Esophagus squamous epithelium (tissue), 4 donors: Measurements from ENCODE around the gene WDFY3.

Source experiments
- POLR2A ChIP-seq, 4 donors: fragments of 450-650 bp; IDR thresholded peaks; one replicate each; pipeline ENCODE4 v1.6.1; 2017; ENCODE audit warnings: antibody characterized with exemption in 4 of 4, mild to moderate bottlenecking in 4 of 4, moderate library complexity in 3 of 4
- TF ChIP-seq, protein P1 (sequence below), 6 experiments: fragments of 450-650 bp in 4 of 6; fragments of 200-600 bp in 2 of 6; sonication (generic) in 2 of 6; IDR thresholded peaks; one replicate each; pipeline ENCODE4 v1.5.1; 2016 to 2019; ENCODE audit warnings: antibody characterized with exemption in 6 of 6, mild to moderate bottlenecking in 4 of 6, moderate library complexity in 4 of 6

DNA sequence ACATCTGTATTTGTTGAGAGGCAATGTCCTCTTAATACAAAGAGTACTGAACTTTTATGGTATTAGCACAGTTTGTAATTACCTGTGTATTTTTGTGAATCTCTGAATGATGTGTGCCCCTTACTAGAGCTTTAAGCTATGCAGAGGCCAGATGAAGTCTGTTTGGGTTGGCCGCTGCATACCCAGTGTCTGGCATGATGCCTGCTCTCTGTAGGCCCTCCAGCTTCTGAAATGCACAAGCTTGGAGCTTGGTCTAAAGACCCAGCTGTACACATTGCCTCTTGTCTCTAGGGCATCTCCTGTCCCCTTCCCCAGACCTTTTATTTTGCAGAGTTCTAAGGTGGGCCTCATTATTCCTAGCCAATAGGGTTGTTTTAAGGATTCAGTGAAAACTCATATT lies 315.0 kb downstream of the WDFY3 start:
- no peak for TF ChIP-seq POLR2A (IDR thresholded peaks at IDR 0.05)
- TF ChIP-seq, protein P1, sequence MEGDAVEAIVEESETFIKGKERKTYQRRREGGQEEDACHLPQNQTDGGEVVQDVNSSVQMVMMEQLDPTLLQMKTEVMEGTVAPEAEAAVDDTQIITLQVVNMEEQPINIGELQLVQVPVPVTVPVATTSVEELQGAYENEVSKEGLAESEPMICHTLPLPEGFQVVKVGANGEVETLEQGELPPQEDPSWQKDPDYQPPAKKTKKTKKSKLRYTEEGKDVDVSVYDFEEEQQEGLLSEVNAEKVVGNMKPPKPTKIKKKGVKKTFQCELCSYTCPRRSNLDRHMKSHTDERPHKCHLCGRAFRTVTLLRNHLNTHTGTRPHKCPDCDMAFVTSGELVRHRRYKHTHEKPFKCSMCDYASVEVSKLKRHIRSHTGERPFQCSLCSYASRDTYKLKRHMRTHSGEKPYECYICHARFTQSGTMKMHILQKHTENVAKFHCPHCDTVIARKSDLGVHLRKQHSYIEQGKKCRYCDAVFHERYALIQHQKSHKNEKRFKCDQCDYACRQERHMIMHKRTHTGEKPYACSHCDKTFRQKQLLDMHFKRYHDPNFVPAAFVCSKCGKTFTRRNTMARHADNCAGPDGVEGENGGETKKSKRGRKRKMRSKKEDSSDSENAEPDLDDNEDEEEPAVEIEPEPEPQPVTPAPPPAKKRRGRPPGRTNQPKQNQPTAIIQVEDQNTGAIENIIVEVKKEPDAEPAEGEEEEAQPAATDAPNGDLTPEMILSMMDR (IDR thresholded peaks at IDR 0.05): no peak
